Neuronal stem cell (in vitro differentiated cells): Measurements from ENCODE around the gene FERMT3.

Source experiments
- DNase-seq: peaks from one replicate; pipeline ENCODE4 v3.0.0-alpha.2; 2013; ENCODE audit warnings: low spot score
- H2AFZ ChIP-seq: one replicate; pipeline ENCODE4 v1.6.1; 2013; ENCODE audit warnings: mild to moderate bottlenecking, low read length, inconsistent platforms
- H2AK5ac ChIP-seq: 2 replicates; pipeline ENCODE4 v1.6.1; 2013; ENCODE audit warnings: low read depth, mild to moderate bottlenecking, inconsistent platforms, low read length, moderate library complexity, mixed read lengths
- H2BK120ac ChIP-seq: 2 replicates; pipeline ENCODE4 v1.6.1; 2013; ENCODE audit warnings: low read depth, mild to moderate bottlenecking, inconsistent platforms, low read length, moderate library complexity, mixed read lengths
- H2BK12ac ChIP-seq: one replicate; pipeline ENCODE4 v1.6.1; 2013; ENCODE audit warnings: low read length, inconsistent platforms
- H2BK15ac ChIP-seq: 2 replicates; pipeline ENCODE4 v1.6.1; 2013; ENCODE audit warnings: mild to moderate bottlenecking, low read length, inconsistent platforms, mixed read lengths
- H2BK5ac ChIP-seq: one replicate; pipeline ENCODE4 v1.6.1; 2013; ENCODE audit warnings: inconsistent platforms, mild to moderate bottlenecking, low read length, moderate library complexity
- H3K14ac ChIP-seq: one replicate; pipeline ENCODE4 v1.6.1; 2013; ENCODE audit warnings: low read length, inconsistent platforms
- H3K18ac ChIP-seq: 2 replicates; pipeline ENCODE4 v1.6.1; 2013; ENCODE audit warnings: low read length, inconsistent platforms
- H3K23ac ChIP-seq: 2 replicates; pipeline ENCODE4 v1.6.1; 2013; ENCODE audit warnings: low read depth, mild to moderate bottlenecking, mixed read lengths, low read length, inconsistent platforms; ENCODE audit not compliant: poor library complexity
- H3K27ac ChIP-seq: replicated peaks from 3 replicates; pipeline ENCODE4 v1.5.1; 2013; ENCODE audit warnings: low read length, inconsistent platforms
- H3K27me3 ChIP-seq, 3 experiments: 2 replicates each; pipeline ENCODE4 v1.6.1; 2013; ENCODE audit warnings: low read length in 3 of 3, mild to moderate bottlenecking in 2 of 3, inconsistent platforms in 1 of 3, low read depth in 1 of 3, mixed read lengths in 1 of 3, moderate library complexity in 1 of 3; ENCODE audit not compliant: control insufficient read depth in 3 of 3, insufficient read depth in 3 of 3
- H3K36me3 ChIP-seq, 2 donors: replicated peaks in 1 of 2; 2 replicates each; pipeline ENCODE4 v1.6.1; 2013; ENCODE audit warnings: low read length in 2 of 2; ENCODE audit not compliant: control insufficient read depth in 2 of 2, insufficient read depth in 2 of 2
- H3K4ac ChIP-seq: 2 replicates; pipeline ENCODE4 v1.6.1; 2013; ENCODE audit warnings: inconsistent platforms, mild to moderate bottlenecking, low read length, moderate library complexity
- H3K4me1 ChIP-seq, 2 donors: 1 replicate in 1 of 2; 2 replicates in 1 of 2; pipeline ENCODE4 v1.6.1; 2013; ENCODE audit warnings: low read length in 2 of 2, low read depth in 1 of 2; ENCODE audit not compliant: control insufficient read depth in 2 of 2, insufficient read depth in 1 of 2
- H3K4me2 ChIP-seq: one replicate; pipeline ENCODE4 v1.6.1; 2013; ENCODE audit warnings: mild to moderate bottlenecking, low read length, inconsistent platforms; ENCODE audit not compliant: insufficient read depth, poor library complexity, severe bottlenecking
- H3K4me3 ChIP-seq, 2 donors: 2 replicates each; pipeline ENCODE4 v1.5.1; 2013; ENCODE audit warnings: low read length in 2 of 2, mild to moderate bottlenecking in 2 of 2, inconsistent platforms in 1 of 2, moderate library complexity in 1 of 2
- H3K79me1 ChIP-seq: one replicate; pipeline ENCODE4 v1.6.1; 2013; ENCODE audit warnings: low read depth, mild to moderate bottlenecking, inconsistent platforms, low read length, moderate library complexity
- H3K9ac ChIP-seq: one replicate; pipeline ENCODE4 v1.6.1; 2013; ENCODE audit warnings: mild to moderate bottlenecking, low read depth, low read length, inconsistent platforms; ENCODE audit not compliant: poor library complexity
- H3K9me3 ChIP-seq, 2 donors: replicated peaks in 1 of 2; 2 replicates each; pipeline versions ENCODE3 to v1.6.1; 2013; ENCODE audit warnings: low read length in 2 of 2, mild to moderate bottlenecking in 2 of 2, inconsistent platforms in 1 of 2, low read depth in 1 of 2, mixed read lengths in 1 of 2, moderate library complexity in 1 of 2; ENCODE audit not compliant: control insufficient read depth in 2 of 2, insufficient read depth in 1 of 2
- H4K8ac ChIP-seq: one replicate; pipeline ENCODE4 v1.6.1; 2013; ENCODE audit warnings: low read depth, mild to moderate bottlenecking, inconsistent platforms, low read length, moderate library complexity
- H4K91ac ChIP-seq: one replicate; pipeline ENCODE4 v1.6.1; 2013; ENCODE audit warnings: low read length, low read depth, mild to moderate bottlenecking, inconsistent platforms; ENCODE audit not compliant: poor library complexity
- WGBS, 2 donors: extraction: QIAGEN DNeasy Blood & Tissue Kit; methylation state at CpG; one replicate each; pipeline ENCODE4 v1.1.7; 2013; ENCODE audit warnings: missing lambda C conversion rate in 2 of 2, mixed read lengths in 1 of 2; ENCODE audit not compliant: insufficient read length in 2 of 2, insufficient replicate concordance in 1 of 2; ENCODE audit errors: extremely low coverage in 2 of 2; 5-methylcytosine and 5-hydroxymethylcytosine counted together

The FERMT3 gene

DNA sequence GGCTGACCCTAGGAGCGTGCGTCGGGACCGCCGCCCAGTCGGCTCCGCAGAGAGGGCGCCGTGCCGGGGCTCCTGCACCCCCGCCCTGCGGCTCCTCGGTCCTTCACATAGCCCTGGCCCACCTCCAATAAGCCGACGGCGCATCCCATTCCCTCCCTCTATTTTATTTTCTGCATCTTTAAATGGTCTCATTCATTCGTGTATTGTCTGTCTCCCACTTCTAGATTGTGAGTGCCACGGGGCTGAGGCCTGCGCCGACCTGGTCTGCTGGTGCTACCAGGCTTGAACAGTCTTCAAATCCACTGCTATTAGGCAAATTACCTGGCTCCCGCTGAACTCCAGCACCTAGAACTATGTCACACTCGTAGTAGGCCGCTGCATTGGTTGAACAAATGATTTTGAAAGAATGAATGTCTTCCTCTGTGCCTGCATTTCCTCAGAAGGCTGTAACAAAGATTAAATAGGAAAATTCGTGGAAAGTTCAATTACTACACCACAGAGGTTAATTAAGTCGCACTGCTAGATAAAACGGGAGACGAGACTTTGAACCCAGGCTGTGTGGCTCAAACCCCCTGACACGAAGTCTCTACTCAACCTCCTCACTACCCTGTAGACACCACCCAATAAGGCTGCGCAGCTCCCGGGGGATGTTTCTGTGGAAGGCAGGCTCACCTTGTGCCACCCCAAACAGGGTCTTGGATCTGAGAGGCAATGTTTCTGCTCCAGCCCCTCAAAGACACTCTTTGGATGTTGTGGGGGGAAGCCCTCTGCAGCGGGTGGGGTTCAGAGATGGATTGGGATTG lies 41.4 kb downstream of the FERMT3 start:
- Histone ChIP-seq H3K27me3 (no peaks in the 10 kb centered on the region), H3K9me3 (no peaks in the 10 kb centered on the region), H3K4me2 (peak overlapping the region; percentile 98), H3K14ac (no peak overlapping the region), H2BK5ac (no peak overlapping the region), H3K18ac (peak overlapping the region; percentile 86), H3K4me3 (peak overlapping the region; percentile 54 to 70), H3K4ac (no peak overlapping the region), H3K9ac (no peak overlapping the region), H2BK120ac (peak overlapping the region; percentile 7), H2AFZ (peak overlapping the region; percentile 83), H2AK5ac (no peak overlapping the region), H3K79me1 (peaks cover 11% of the 10 kb centered on the region), H3K36me3 (peaks cover 11 to 18% of the 10 kb centered on the region in 2 donors), H2BK15ac (peak overlapping the region; percentile 33), H4K8ac (no peak overlapping the region), H3K23ac (peak overlapping the region; percentile 70), H3K27ac (no peak overlapping the region), H3K4me1 (peaks cover 24 to 42% of the 10 kb centered on the region in 2 donors), H4K91ac (no peak overlapping the region), H2BK12ac (no peak overlapping the region)
- WGBS, 2 donors: no CpG with 5 or more reads among the region's 31 CpGs
- DNase-seq: no peak

- DNase-seq: no peak
- Histone ChIP-seq H3K14ac (no peak overlapping the region), H2AK5ac (peak overlapping the region; percentile 90), H3K9me3 (no peaks in the 10 kb centered on the region), H3K4ac (no peak overlapping the region), H2BK15ac (peak overlapping the region; percentile 33), H2BK120ac (peak overlapping the region; percentile 7), H4K8ac (no peak overlapping the region), H3K4me2 (no peak overlapping the region), H3K79me1 (peaks cover 11% of the 10 kb centered on the region), H2AFZ (no peak overlapping the region), H3K27me3 (no peaks in the 10 kb centered on the region), H3K18ac (peak overlapping the region; percentile 35), H3K4me3 (no peak overlapping the region), H3K27ac (no peak overlapping the region), H2BK12ac (no peak overlapping the region), H4K91ac (peak overlapping the region; percentile 17), H3K9ac (no peak overlapping the region), H3K36me3 (peaks cover 7 to 12% of the 10 kb centered on the region in 2 donors), H2BK5ac (no peak overlapping the region), H3K4me1 (peaks cover 24 to 40% of the 10 kb centered on the region in 2 donors), H3K23ac (no peak overlapping the region)
- WGBS, 2 donors: no CpG with 5 or more reads among the region's 7 CpGs
Measured at GRCh38 chr11:64248578-64248977, 42.1 kb downstream of the FERMT3 start.

DNA sequence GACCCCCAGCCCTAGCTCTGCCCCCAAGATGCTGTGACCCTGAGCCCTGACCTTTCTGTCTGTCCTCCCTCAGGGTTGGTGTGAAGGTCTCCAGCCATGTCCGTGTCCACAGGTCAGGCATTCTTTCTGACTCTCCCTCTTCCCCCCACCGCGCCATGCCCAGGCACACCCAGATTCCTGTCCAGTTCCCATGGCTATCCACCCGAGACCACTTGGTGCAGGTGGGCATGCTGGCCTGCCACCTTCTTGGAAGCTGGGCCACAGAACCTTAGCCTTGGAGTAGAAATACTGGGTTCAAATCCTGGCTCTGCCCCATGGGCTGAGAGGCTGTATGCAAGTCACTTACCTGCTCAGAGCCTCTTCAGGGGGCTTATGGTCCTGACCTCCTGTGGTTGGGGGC lies 42.5 kb downstream of the FERMT3 start:
- Histone ChIP-seq H3K27ac (no peak overlapping the region), H3K36me3 (peaks cover 3 to 9% of the 10 kb centered on the region in 2 donors), H2BK5ac (no peak overlapping the region), H4K91ac (no peak overlapping the region), H3K79me1 (peaks cover 11% of the 10 kb centered on the region), H2AFZ (peak overlapping the region; percentile 65), H2BK12ac (no peak overlapping the region), H3K27me3 (no peaks in the 10 kb centered on the region), H3K4me1 (peaks cover 24 to 40% of the 10 kb centered on the region in 2 donors), H3K14ac (no peak overlapping the region), H3K4me3 (no peak overlapping the region), H2BK120ac (no peak overlapping the region), H3K18ac (peak overlapping the region; percentile 35), H2BK15ac (peak overlapping the region; percentile 33), H3K9me3 (no peaks in the 10 kb centered on the region), H4K8ac (no peak overlapping the region), H3K4ac (no peak overlapping the region), H3K4me2 (no peak overlapping the region), H3K23ac (peak overlapping the region; percentile 5), H2AK5ac (peak overlapping the region; percentile 90), H3K9ac (no peak overlapping the region)
- no CpG with 5 or more reads among the region's 4 CpGs for WGBS, 2 donors
- no peak for DNase-seq

DNA sequence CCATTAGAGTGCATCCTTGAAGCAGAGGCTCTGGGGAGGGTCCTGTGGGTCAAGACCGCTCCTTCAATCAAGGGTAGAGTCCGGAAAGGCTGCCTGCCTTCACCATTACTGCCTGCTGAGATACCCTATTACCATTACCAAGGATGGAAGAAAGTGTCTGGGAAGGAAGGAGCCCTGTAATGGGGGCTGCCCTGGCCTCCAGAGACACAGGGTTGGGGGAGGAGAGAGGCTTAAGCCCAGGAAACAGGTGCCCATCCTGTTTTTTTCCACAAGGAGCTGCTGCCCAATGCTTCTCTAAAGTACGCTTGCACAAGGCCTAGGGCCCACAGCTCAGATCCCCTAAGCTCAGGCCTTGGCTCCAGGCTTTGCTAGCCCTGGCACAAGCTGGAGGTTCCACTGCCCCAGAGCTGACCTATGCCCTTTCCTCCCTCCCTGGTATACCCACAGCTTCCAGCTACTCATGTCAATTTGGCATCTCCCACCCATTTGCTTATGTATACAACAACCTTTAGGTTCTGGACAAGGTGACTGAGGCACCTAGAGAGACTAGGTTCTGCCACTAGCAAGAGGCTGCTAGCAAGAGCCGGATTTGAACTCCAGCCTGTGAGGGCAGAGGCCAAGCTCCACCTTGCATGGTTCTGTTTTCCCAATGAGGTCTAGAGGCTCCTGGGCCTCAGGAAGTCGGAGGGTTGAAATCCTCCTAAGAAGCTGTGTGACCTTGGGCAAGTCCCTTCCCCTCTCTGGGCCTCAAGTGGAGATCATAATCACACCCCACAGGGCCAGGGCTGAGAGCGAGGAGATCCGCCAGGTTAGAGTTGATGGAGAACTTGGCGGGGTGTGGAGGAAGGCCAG lies 43.3 kb downstream of the FERMT3 start:
- Histone ChIP-seq H3K27ac (no peak overlapping the region), H3K79me1 (peaks cover 11% of the 10 kb centered on the region), H3K9me3 (no peaks in the 10 kb centered on the region), H3K36me3 (peaks cover 4 to 13% of the 10 kb centered on the region in 2 donors), H3K23ac (no peak overlapping the region), H3K4me3 (peak overlapping the region in 1 of 2 donors; percentile 70), H2BK120ac (no peak overlapping the region), H2BK5ac (no peak overlapping the region), H2BK15ac (no peak overlapping the region), H2BK12ac (no peak overlapping the region), H4K8ac (no peak overlapping the region), H3K27me3 (no peaks in the 10 kb centered on the region), H3K4me2 (no peak overlapping the region), H4K91ac (no peak overlapping the region), H3K4ac (no peak overlapping the region), H3K18ac (no peak overlapping the region), H3K4me1 (peaks cover 24 to 40% of the 10 kb centered on the region in 2 donors), H2AK5ac (peak overlapping the region; percentile 90), H3K14ac (no peak overlapping the region), H3K9ac (no peak overlapping the region), H2AFZ (peak overlapping the region; percentile 65)
- WGBS, 2 donors: no CpG with 5 or more reads among the region's 8 CpGs
- no peak for DNase-seq
